Upper lobe of left lung (tissue), 6 donors: ENCODE data around the gene NBEA. TPM values are rescaled to one million over a fixed set of nuclear protein-coding genes. Genes with fewer than 3 reads are reported as not detected.

ENCODE experiments used
- ATAC-seq, 2 donors: fragments of 200-7000 bp; cut with Tn5 transposase; one replicate each; pipeline ENCODE4 v1.9.1; 2022; ENCODE audit warnings: mild to moderate bottlenecking in 2 of 2, moderate library complexity in 2 of 2; ENCODE audit not compliant: low FRiP score in 2 of 2
- DNase-seq, 2 donors: peaks; one replicate each; pipeline ENCODE4 v3.0.0-alpha.2; 2019 to 2020
- H3K27ac ChIP-seq, 4 donors: fragments of 200-600 bp; sonication (generic); one replicate each; pipeline ENCODE4 v1.5.1; 2016 to 2019
- H3K27me3 ChIP-seq, 4 donors: fragments of 200-600 bp; sonication (generic); one replicate each; pipeline ENCODE4 v1.5.1; 2017 to 2019
- H3K36me3 ChIP-seq, 4 donors: fragments of 200-600 bp; sonication (generic); one replicate each; pipeline ENCODE4 v1.5.1; 2016 to 2019
- H3K4me1 ChIP-seq, 4 donors: fragments of 200-600 bp; sonication (generic); one replicate each; pipeline ENCODE4 v1.5.1; 2018 to 2019
- H3K4me3 ChIP-seq, 4 donors: fragments of 200-600 bp; sonication (generic); one replicate each; pipeline ENCODE4 v1.5.1; 2017 to 2019; ENCODE audit warnings: mild to moderate bottlenecking in 2 of 4, moderate library complexity in 1 of 4
- H3K9me3 ChIP-seq, 4 donors: fragments of 200-600 bp; sonication (generic); one replicate each; pipeline ENCODE4 v1.5.1; 2018 to 2019
- EP300 ChIP-seq, 4 donors: sonication (generic); formaldehyde crosslinking; IDR thresholded peaks; one replicate each; pipeline ENCODE4 v1.5.1; 2017; ENCODE audit warnings: antibody characterized with exemption in 4 of 4, control low read depth in 2 of 4
- POLR2A ChIP-seq, 4 donors: fragments of 450-650 bp; IDR thresholded peaks; one replicate each; pipeline ENCODE4 v1.5.1; 2016 to 2017; ENCODE audit warnings: antibody characterized with exemption in 4 of 4, mild to moderate bottlenecking in 2 of 4
- POLR2AphosphoS5 ChIP-seq, 2 donors: sonication (generic); formaldehyde crosslinking; IDR thresholded peaks; one replicate each; pipeline ENCODE4 v1.5.1; 2017; ENCODE audit warnings: antibody characterized with exemption in 2 of 2
- WGBS, 2 donors: methylation state at CpG; one replicate each; pipeline ENCODE4 v1.1.5; 2017 to 2018; 5-methylcytosine and 5-hydroxymethylcytosine counted together
- total RNA-seq, 6 donors: library from RNA; depleted of rRNA in 4 of 6; stranded (reverse); fragments of >200 nt in 4 of 6; gene quantifications; one replicate each; pipeline versions ENCODE4 v1.1.0 to v1.2.1, GENCODE V29; 2016 to 2021
- TF ChIP-seq, protein P1 (sequence below), 6 experiments: fragments of 450-650 bp in 4 of 6; fragments of 200-600 bp in 2 of 6; sonication (generic) in 2 of 6; IDR thresholded peaks; one replicate each; pipeline ENCODE4 v1.5.1; 2016 to 2019; ENCODE audit warnings: antibody characterized with exemption in 6 of 6
- donor health status: DM: no; HTN: no; CAD: no; lungs with moderate emphysema.
- donor health status: DM: no; HTN: yes; CAD: no; lungs with severe emphysema.

NBEA gene
- total RNA-seq, 6 donors from 2014 or later, result 2.7 to 21.4 (median 5.5) TPM

DNA sequence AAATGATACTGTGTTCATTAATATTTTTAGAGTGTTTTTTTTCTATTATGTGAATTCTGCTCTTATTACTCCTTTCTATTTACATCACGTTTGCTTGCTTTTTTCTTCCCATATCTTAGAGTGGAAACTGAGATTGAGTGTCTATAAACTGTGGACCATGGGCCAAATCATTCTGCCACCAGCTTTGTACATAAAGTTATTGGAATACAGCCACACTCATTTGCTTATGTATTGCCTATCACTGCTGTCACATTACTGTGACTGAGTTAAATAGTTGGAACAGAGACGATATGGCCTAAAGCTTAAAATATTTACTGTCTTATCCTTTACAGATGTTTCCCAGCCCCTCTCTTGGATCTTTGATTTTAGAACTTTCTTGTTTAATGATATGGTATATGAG is 274.1 kb downstream of the NBEA start:
- 52 to 57% methylated on average over 2 of the region's 2 CpGs for WGBS, 2 donors
- Histone ChIP-seq H3K27ac (no peak overlapping the region), H3K36me3 (no peaks in the 10 kb centered on the region), H3K9me3 (no peaks in the 10 kb centered on the region), H3K4me3 (no peak overlapping the region), H3K4me1 (no peaks in the 10 kb centered on the region), H3K27me3 (no peaks in the 10 kb centered on the region)
- ATAC-seq (no peak), DNase-seq (no peak)
- no peak for TF ChIP-seq EP300 (IDR thresholded peaks at IDR 0.05)
- TF ChIP-seq POLR2AphosphoS5 (IDR thresholded peaks at IDR 0.05), result no peak
- no peak for TF ChIP-seq POLR2A (IDR thresholded peaks at IDR 0.05)
- TF ChIP-seq, protein P1, sequence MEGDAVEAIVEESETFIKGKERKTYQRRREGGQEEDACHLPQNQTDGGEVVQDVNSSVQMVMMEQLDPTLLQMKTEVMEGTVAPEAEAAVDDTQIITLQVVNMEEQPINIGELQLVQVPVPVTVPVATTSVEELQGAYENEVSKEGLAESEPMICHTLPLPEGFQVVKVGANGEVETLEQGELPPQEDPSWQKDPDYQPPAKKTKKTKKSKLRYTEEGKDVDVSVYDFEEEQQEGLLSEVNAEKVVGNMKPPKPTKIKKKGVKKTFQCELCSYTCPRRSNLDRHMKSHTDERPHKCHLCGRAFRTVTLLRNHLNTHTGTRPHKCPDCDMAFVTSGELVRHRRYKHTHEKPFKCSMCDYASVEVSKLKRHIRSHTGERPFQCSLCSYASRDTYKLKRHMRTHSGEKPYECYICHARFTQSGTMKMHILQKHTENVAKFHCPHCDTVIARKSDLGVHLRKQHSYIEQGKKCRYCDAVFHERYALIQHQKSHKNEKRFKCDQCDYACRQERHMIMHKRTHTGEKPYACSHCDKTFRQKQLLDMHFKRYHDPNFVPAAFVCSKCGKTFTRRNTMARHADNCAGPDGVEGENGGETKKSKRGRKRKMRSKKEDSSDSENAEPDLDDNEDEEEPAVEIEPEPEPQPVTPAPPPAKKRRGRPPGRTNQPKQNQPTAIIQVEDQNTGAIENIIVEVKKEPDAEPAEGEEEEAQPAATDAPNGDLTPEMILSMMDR (IDR thresholded peaks at IDR 0.05), result no peak

DNA sequence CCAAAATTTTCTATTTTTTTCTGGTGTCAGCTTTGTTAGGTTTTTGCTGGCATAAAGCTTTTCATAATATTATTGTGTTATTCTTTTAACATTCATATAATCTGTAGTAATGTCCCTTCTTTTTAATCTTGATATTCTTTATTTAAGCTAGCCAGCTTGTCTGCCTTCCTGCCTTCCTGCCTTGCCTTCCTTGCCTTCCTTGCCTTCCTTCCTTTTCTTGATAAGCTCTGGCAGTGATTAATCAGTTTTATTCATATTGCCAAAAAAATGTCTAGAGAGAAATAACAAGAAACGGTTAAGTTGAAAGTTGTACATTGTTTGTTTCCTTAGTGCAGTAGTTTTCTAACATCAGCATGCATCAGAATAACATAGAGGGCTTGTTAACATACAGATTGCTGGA is 277.0 kb downstream of the NBEA start:
- no peaks in the 10 kb centered on the region for H3K36me3 ChIP-seq
- H3K27ac ChIP-seq, result no peak overlapping the region
- H3K9me3 ChIP-seq, result no peaks in the 10 kb centered on the region
- ATAC-seq (no peak), DNase-seq (no peak)
- no peaks in the 10 kb centered on the region for H3K27me3 ChIP-seq
- 57 to 62% methylated on average over 1 of the region's 1 CpG for WGBS, 2 donors
- TF ChIP-seq POLR2AphosphoS5 (IDR thresholded peaks at IDR 0.05) (no peak), POLR2A (IDR thresholded peaks at IDR 0.05) (no peak), EP300 (IDR thresholded peaks at IDR 0.05) (no peak)
- TF ChIP-seq, protein P1 (IDR thresholded peaks at IDR 0.05), result no peak
- H3K4me1 ChIP-seq, result no peaks in the 10 kb centered on the region
- H3K4me3 ChIP-seq, result no peak overlapping the region

DNA sequence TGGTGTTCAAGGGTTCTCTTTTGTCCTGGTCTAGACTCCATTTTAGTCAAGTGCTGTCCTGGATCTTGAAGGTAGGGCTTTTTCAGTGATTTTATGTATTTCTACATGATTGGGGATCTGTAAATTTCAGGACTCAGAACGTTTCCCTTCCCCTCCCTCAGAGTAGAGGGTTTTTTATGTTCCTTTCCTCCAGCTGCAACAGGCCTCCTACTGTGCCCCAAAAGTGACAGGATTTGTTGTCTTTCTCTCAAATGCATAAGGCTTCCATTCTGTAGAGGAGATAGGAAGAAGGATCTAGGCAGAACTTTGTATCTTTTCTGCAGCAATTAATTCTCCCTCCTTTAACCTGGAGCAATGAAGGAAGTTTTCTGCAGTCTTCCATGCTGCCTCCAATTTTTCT is 283.1 kb downstream of the NBEA start:
- no peak for DNase-seq
- Histone ChIP-seq H3K27ac (no peak overlapping the region), H3K4me1 (no peaks in the 10 kb centered on the region), H3K4me3 (no peak overlapping the region), H3K36me3 (no peaks in the 10 kb centered on the region), H3K9me3 (no peaks in the 10 kb centered on the region), H3K27me3 (no peaks in the 10 kb centered on the region)
- 54 to 67% methylated on average over 1 of the region's 1 CpG for WGBS, 2 donors
- TF ChIP-seq POLR2A (IDR thresholded peaks at IDR 0.05), result no peak
- TF ChIP-seq, protein P1 (IDR thresholded peaks at IDR 0.05), result no peak
- no peak for TF ChIP-seq POLR2AphosphoS5 (IDR thresholded peaks at IDR 0.05)
- no peak for TF ChIP-seq EP300 (IDR thresholded peaks at IDR 0.05)
- ATAC-seq, result no peak

DNA sequence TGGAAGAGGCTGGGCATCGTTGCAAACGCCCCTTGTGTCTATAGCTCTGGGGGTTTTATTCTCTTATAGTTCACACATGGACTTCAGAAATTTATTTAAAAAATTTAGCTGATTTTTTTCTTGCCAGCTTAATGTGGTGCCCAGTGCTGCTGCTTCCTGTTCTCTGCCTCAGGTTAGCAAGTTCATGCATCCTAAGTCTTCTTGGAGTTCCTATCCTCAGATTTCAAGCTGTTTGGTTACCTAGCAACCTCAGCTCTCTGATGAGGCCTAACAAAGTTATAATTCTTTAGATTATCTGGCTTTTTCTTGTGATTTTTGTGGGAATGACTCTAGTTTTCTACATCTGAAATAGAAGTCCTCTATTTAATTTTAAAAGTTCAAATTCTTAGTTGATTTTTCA is 283.5 kb downstream of the NBEA start:
- TF ChIP-seq POLR2AphosphoS5 (IDR thresholded peaks at IDR 0.05), result no peak
- TF ChIP-seq, protein P1 (IDR thresholded peaks at IDR 0.05), result no peak
- TF ChIP-seq EP300 (IDR thresholded peaks at IDR 0.05), result no peak
- TF ChIP-seq POLR2A (IDR thresholded peaks at IDR 0.05), result no peak
- WGBS, 2 donors, result 81 to 92% methylated on average over 2 of the region's 2 CpGs
- ATAC-seq (no peak), DNase-seq (no peak)
- no peaks in the 10 kb centered on the region for H3K36me3 ChIP-seq
- no peaks in the 10 kb centered on the region for H3K9me3 ChIP-seq
- no peaks in the 10 kb centered on the region for H3K4me1 ChIP-seq
- H3K27ac ChIP-seq, result no peak overlapping the region
- H3K27me3 ChIP-seq, result no peaks in the 10 kb centered on the region
- H3K4me3 ChIP-seq, result no peak overlapping the region

DNA sequence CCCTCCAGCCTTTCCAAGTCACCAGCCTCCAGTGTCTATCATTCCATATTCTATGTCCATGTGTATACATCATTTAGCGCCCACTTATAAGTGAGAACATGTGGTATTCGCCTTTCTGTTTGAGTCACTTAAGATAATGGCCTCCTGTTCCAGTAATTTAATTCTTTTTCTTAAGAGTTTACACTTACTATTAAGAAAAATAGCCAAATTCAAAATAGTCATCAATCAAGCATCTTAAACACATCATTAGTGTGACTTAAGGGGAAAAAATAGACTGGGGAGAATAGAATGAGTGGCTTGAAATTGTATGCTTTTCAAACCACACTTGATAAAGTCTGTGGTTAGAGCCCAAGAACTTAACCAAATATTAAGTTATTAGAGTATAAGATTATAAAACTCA is 286.5 kb downstream of the NBEA start:
- ATAC-seq, result no peak
- WGBS, 2 donors, result 86 to 88% methylated on average over 2 of the region's 2 CpGs
- TF ChIP-seq EP300 (IDR thresholded peaks at IDR 0.05), result no peak
- no peak for TF ChIP-seq POLR2A (IDR thresholded peaks at IDR 0.05)
- TF ChIP-seq POLR2AphosphoS5 (IDR thresholded peaks at IDR 0.05), result no peak
- TF ChIP-seq, protein P1 (IDR thresholded peaks at IDR 0.05), result no peak
- Histone ChIP-seq H3K9me3 (no peaks in the 10 kb centered on the region), H3K4me1 (no peaks in the 10 kb centered on the region), H3K4me3 (no peak overlapping the region), H3K27ac (no peak overlapping the region), H3K27me3 (no peaks in the 10 kb centered on the region), H3K36me3 (no peaks in the 10 kb centered on the region)
- DNase-seq, result no peak
